HepG2 (cell line): ENCODE measurements around the gene CDKN2C. TPM values are rescaled to one million over a fixed set of nuclear protein-coding genes. Genes with fewer than 3 reads are reported as not detected.

Experiments used
- EEA1 ChIP-seq: sonication (generic); formaldehyde crosslinking; IDR thresholded peaks from 2 replicates; pipeline ENCODE4 v1.5.1; 2020; ENCODE audit warnings: mild to moderate bottlenecking, missing genetic modification reagents, borderline replicate concordance
- NFYB ChIP-seq: sonication (generic); formaldehyde crosslinking; IDR thresholded peaks from 2 replicates; pipeline ENCODE4 v1.4.0; 2020; ENCODE audit warnings: missing genetic modification reagents
- POGK ChIP-seq: sonication (generic); formaldehyde crosslinking; conservative IDR thresholded peaks from 2 replicates; pipeline ENCODE4 v1.8.0; 2022; ENCODE audit warnings: mild to moderate bottlenecking, moderate library complexity, missing genetic modification reagents
- STAT5B ChIP-seq: sonication (generic); formaldehyde crosslinking; IDR thresholded peaks from 2 replicates; pipeline ENCODE4 v1.4.0; 2020; ENCODE audit warnings: missing genetic modification reagents
- TBX2 ChIP-seq: sonication (generic); formaldehyde crosslinking; IDR thresholded peaks from 2 replicates; pipeline ENCODE4 v1.5.0; 2020; ENCODE audit warnings: missing genetic modification reagents, mild to moderate bottlenecking, borderline replicate concordance
- ZFYVE20 ChIP-seq: sonication (generic); formaldehyde crosslinking; IDR thresholded peaks from 2 replicates; pipeline ENCODE4 v1.8.0; 2023; ENCODE audit warnings: low read depth, mild to moderate bottlenecking, moderate library complexity, missing genetic modification reagents, borderline replicate concordance
- ZKSCAN5 ChIP-seq: sonication (generic); formaldehyde crosslinking; IDR thresholded peaks from 2 replicates; pipeline ENCODE4 v1.5.1; 2020; ENCODE audit warnings: mild to moderate bottlenecking, missing genetic modification reagents
- ZMYM3 ChIP-seq: sonication (generic); formaldehyde crosslinking; IDR thresholded peaks from 2 replicates; pipeline ENCODE4 v1.5.1; 2020; ENCODE audit warnings: mild to moderate bottlenecking, missing genetic modification reagents
- ZNF20 ChIP-seq: sonication (generic); formaldehyde crosslinking; IDR thresholded peaks from 2 replicates; pipeline ENCODE4 v1.4.0; 2020; ENCODE audit warnings: mild to moderate bottlenecking, moderate library complexity, missing genetic modification reagents
- ZNF589 ChIP-seq: sonication (generic); formaldehyde crosslinking; conservative IDR thresholded peaks from 2 replicates; pipeline ENCODE4 v1.8.0; 2022; ENCODE audit warnings: mild to moderate bottlenecking, moderate library complexity, missing genetic modification reagents
- ZNF749 ChIP-seq: sonication (generic); formaldehyde crosslinking; IDR thresholded peaks from 2 replicates; pipeline ENCODE4 v1.8.0; 2022; ENCODE audit warnings: mild to moderate bottlenecking, missing genetic modification reagents, moderate library complexity, borderline replicate concordance
- polyA plus RNA-seq, 8 experiments: library from polyadenylated mRNA; depleted of rRNA in 3 of 8; stranded (reverse) in 7 of 8; unstranded in 1 of 8; fragments of >200 nt; fragmentation: Illumina TruSeq in 4 of 8; extraction: Trizol in 4 of 8; gene quantifications; 2 replicates each; pipeline versions ENCODE4 v1.2.1 to v1.2.3, GENCODE V29; 2011 to 2016; ENCODE audit warnings: low read depth in 4 of 8, missing spikeins in 1 of 8, mixed read lengths in 1 of 8; ENCODE audit not compliant: insufficient read depth in 1 of 8
- total RNA-seq, 5 experiments: library from RNA; depleted of rRNA; stranded (reverse); fragments of >200 nt; fragmentation: Illumina TruSeq; extraction: Trizol; gene quantifications; 2 replicates each; pipeline ENCODE4 v1.2.3, GENCODE V29; 2016; ENCODE audit warnings: low read depth in 1 of 5
- TF ChIP-seq, protein P1 (sequence below): sonication (generic); formaldehyde crosslinking; IDR thresholded peaks from 2 replicates; pipeline ENCODE4 v1.9.0; 2021; ENCODE audit warnings: mild to moderate bottlenecking, missing genetic modification reagents
- TF ChIP-seq, protein P2 (sequence below): sonication (generic); formaldehyde crosslinking; IDR thresholded peaks from 2 replicates; pipeline ENCODE4 v1.5.0; 2020; ENCODE audit warnings: mild to moderate bottlenecking, missing genetic modification reagents, borderline replicate concordance

CDKN2C gene
- total and polyA plus RNA-seq, 2 of the 13 experiments (the other 11 are each of a cell fraction or from before 2014, with no cell fraction given): 7.8 to 13.7 TPM

GRCh38 chr1:50959913-50960844 is 9.9 kb upstream of the CDKN2C start, which contains the start of gene FAF1 (continued):
- TF ChIP-seq ZNF20 (CRISPR knock-in tag) (no peak), EEA1 (CRISPR knock-in tag) (no peak), NFYB (CRISPR knock-in tag) (peak; percentile 86), ZNF749 (peak; percentile 20; the same call in 1 of the 2 replicates), ZFYVE20 (CRISPR knock-in tag) (no peak), POGK (0 out of 2 replicates have a peak, but pooled peaks have one; percentile 76), ZKSCAN5 (CRISPR knock-in tag) (no peak), STAT5B (peak; percentile 45; the same call in 1 of the 2 replicates), ZMYM3 (CRISPR knock-in tag) (0 out of 2 replicates have a peak, but pooled peaks have one; percentile 16), ZNF589 (CRISPR knock-in tag) (0 out of 2 replicates have a peak, but pooled peaks have one; percentile 12), TBX2 (CRISPR knock-in tag) (peak; percentile 78)
- TF ChIP-seq, protein P1, sequence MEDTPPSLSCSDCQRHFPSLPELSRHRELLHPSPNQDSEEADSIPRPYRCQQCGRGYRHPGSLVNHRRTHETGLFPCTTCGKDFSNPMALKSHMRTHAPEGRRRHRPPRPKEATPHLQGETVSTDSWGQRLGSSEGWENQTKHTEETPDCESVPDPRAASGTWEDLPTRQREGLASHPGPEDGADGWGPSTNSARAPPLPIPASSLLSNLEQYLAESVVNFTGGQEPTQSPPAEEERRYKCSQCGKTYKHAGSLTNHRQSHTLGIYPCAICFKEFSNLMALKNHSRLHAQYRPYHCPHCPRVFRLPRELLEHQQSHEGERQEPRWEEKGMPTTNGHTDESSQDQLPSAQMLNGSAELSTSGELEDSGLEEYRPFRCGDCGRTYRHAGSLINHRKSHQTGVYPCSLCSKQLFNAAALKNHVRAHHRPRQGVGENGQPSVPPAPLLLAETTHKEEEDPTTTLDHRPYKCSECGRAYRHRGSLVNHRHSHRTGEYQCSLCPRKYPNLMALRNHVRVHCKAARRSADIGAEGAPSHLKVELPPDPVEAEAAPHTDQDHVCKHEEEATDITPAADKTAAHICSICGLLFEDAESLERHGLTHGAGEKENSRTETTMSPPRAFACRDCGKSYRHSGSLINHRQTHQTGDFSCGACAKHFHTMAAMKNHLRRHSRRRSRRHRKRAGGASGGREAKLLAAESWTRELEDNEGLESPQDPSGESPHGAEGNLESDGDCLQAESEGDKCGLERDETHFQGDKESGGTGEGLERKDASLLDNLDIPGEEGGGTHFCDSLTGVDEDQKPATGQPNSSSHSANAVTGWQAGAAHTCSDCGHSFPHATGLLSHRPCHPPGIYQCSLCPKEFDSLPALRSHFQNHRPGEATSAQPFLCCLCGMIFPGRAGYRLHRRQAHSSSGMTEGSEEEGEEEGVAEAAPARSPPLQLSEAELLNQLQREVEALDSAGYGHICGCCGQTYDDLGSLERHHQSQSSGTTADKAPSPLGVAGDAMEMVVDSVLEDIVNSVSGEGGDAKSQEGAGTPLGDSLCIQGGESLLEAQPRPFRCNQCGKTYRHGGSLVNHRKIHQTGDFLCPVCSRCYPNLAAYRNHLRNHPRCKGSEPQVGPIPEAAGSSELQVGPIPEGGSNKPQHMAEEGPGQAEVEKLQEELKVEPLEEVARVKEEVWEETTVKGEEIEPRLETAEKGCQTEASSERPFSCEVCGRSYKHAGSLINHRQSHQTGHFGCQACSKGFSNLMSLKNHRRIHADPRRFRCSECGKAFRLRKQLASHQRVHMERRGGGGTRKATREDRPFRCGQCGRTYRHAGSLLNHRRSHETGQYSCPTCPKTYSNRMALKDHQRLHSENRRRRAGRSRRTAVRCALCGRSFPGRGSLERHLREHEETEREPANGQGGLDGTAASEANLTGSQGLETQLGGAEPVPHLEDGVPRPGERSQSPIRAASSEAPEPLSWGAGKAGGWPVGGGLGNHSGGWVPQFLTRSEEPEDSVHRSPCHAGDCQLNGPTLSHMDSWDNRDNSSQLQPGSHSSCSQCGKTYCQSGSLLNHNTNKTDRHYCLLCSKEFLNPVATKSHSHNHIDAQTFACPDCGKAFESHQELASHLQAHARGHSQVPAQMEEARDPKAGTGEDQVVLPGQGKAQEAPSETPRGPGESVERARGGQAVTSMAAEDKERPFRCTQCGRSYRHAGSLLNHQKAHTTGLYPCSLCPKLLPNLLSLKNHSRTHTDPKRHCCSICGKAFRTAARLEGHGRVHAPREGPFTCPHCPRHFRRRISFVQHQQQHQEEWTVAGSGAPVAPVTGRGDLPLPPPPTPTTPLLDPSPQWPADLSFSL (CRISPR knock-in tag): peak; percentile 78
- TF ChIP-seq, protein P2, sequence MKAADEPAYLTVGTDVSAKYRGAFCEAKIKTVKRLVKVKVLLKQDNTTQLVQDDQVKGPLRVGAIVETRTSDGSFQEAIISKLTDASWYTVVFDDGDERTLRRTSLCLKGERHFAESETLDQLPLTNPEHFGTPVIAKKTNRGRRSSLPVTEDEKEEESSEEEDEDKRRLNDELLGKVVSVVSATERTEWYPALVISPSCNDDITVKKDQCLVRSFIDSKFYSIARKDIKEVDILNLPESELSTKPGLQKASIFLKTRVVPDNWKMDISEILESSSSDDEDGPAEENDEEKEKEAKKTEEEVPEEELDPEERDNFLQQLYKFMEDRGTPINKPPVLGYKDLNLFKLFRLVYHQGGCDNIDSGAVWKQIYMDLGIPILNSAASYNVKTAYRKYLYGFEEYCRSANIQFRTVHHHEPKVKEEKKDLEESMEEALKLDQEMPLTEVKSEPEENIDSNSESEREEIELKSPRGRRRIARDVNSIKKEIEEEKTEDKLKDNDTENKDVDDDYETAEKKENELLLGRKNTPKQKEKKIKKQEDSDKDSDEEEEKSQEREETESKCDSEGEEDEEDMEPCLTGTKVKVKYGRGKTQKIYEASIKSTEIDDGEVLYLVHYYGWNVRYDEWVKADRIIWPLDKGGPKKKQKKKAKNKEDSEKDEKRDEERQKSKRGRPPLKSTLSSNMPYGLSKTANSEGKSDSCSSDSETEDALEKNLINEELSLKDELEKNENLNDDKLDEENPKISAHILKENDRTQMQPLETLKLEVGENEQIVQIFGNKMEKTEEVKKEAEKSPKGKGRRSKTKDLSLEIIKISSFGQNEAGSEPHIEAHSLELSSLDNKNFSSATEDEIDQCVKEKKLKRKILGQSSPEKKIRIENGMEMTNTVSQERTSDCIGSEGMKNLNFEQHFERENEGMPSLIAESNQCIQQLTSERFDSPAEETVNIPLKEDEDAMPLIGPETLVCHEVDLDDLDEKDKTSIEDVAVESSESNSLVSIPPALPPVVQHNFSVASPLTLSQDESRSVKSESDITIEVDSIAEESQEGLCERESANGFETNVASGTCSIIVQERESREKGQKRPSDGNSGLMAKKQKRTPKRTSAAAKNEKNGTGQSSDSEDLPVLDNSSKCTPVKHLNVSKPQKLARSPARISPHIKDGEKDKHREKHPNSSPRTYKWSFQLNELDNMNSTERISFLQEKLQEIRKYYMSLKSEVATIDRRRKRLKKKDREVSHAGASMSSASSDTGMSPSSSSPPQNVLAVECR (CRISPR knock-in tag): peak; percentile 99
